ENCODE data around the gene MAPK8IP1. TPM values are rescaled to one million over a fixed set of nuclear protein-coding genes. Genes with fewer than 3 reads are reported as not detected.

The MAPK8IP1 gene
- polyA plus RNA-seq, 2 of the 4 experiments (the other 2 are of a cell fraction) = 2.6 to 5.8 TPM

DNA sequence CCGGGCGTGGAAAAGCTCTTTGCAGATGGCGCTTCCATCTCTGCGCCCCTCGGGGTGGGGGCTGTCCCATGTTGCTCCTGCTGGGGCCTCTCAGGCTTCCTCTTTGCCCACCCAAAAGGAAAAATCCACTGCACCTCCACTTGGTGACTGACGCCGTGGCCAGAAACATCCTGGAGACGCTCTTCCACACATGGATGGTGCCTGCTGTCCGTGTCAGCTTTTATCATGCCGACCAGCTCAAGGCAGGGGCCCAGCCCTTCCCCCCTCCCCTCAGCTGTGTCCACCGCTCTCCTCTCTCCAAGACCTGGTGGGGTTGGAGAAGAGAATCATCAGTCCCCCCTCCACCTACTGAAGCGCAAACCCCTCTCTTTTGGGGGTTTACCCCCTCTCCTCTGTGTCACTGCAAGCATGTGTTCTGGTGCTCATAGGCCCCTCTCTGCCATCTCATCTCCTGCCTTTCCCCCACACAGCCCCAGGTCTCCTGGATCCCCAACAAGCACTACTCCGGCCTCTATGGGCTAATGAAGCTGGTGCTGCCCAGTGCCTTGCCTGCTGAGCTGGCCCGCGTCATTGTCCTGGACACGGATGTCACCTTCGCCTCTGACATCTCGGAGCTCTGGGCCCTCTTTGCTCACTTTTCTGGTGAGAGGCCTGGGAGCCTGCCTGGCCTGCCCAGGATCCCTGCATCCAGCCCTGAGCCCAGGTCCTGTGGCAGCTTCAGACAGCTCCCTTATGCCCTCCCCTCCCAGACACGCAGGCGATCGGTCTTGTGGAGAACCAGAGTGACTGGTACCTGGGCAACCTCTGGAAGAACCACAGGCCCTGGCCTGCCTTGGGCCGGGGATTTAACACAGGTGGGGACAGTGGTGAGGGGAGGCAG, 38.8 kb downstream of the MAPK8IP1 start:
- no peaks in the 10 kb centered on the region for H3K9me3 ChIP-seq
- H3K4me2 ChIP-seq = no peak overlapping the region
- no peak for FAIRE-seq
- CTCF ChIA-PET = interaction anchor here (0.6 to 1.2 kb wide), 3 partner anchors 12 to 40 kb away, joined by 3 to 4 read pairs (median 3); no protein-coding TSS in a partner anchor
- POLR2A ChIA-PET = no interaction called here
- no peak overlapping the region for H3K4me3 ChIP-seq
- 92% methylated on average over 18 of the region's 22 CpGs for WGBS (ENCODE audit: missing lambda C conversion rate)
- no peaks in the 10 kb centered on the region for H3K4me1 ChIP-seq
- TF ChIP-seq MAZ (IDR thresholded peaks at IDR 0.05; ENCODE audit: borderline replicate concordance, low read depth, low read length) (no peak), RARB (CRISPR knock-in tag; IDR thresholded peaks at IDR 0.05) (no peak), BHLHE40 (IDR thresholded peaks at IDR 0.05; ENCODE audit: low read depth, low read length) (no peak), HDAC2 (IDR thresholded peaks at IDR 0.05) (no peak), POLR2A (IDR thresholded peaks at IDR 0.05; ENCODE audit: low read length) (no peak), TP53 (CRISPR knock-in tag; IDR thresholded peaks at IDR 0.05) (no peak), PHF8 (IDR thresholded peaks at IDR 0.05; ENCODE audit: borderline replicate concordance, low read depth) (no peak)
- TF ChIP-seq, protein P1, sequence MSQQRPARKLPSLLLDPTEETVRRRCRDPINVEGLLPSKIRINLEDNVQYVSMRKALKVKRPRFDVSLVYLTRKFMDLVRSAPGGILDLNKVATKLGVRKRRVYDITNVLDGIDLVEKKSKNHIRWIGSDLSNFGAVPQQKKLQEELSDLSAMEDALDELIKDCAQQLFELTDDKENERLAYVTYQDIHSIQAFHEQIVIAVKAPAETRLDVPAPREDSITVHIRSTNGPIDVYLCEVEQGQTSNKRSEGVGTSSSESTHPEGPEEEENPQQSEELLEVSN (IDR thresholded peaks at IDR 0.05; ENCODE audit: borderline replicate concordance, low read depth) = no peak
- TF ChIP-seq, protein P2, sequence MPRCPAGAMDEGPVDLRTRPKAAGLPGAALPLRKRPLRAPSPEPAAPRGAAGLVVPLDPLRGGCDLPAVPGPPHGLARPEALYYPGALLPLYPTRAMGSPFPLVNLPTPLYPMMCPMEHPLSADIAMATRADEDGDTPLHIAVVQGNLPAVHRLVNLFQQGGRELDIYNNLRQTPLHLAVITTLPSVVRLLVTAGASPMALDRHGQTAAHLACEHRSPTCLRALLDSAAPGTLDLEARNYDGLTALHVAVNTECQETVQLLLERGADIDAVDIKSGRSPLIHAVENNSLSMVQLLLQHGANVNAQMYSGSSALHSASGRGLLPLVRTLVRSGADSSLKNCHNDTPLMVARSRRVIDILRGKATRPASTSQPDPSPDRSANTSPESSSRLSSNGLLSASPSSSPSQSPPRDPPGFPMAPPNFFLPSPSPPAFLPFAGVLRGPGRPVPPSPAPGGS (IDR thresholded peaks at IDR 0.05) = no peak
- TF ChIP-seq, protein P3, sequence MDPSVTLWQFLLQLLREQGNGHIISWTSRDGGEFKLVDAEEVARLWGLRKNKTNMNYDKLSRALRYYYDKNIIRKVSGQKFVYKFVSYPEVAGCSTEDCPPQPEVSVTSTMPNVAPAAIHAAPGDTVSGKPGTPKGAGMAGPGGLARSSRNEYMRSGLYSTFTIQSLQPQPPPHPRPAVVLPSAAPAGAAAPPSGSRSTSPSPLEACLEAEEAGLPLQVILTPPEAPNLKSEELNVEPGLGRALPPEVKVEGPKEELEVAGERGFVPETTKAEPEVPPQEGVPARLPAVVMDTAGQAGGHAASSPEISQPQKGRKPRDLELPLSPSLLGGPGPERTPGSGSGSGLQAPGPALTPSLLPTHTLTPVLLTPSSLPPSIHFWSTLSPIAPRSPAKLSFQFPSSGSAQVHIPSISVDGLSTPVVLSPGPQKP (IDR thresholded peaks at IDR 0.05; ENCODE audit: low read depth, low read length) = no peak
- no peak for DNase-seq (ENCODE audit: low read depth in 1 of 2, low spot score in 1 of 2)
- H3K27ac ChIP-seq = no peak overlapping the region
- peak in 1 of 2 experiments; percentile 13; a peak in 2 of 6 replicates for ATAC-seq

DNA sequence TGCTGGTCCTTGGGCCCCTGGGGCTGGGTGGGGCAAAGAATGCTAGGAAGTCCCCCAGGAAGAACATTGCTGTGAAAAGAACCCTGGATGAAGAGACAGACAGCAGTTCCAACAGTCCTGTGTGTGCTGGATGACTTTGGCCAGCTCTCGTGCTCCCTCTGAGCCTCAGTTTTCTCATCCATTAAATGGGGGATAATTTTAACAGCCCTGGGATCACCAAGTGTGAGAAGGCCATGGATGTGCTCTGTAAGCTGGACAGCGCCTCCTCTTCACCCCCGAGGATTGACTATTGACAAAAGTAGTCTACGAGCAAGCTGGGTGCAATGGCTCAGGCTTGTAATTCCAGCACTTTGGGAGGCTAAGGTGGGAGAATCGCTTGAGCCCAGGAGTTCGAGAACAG, 39.5 kb downstream of the MAPK8IP1 start:
- H3K9me3 ChIP-seq = no peaks in the 10 kb centered on the region
- ChIA-PET CTCF (interaction anchor here (1.2 to 1.6 kb wide), 3 partner anchors 11 to 314 kb away, joined by 3 to 10 read pairs (median 4); no protein-coding TSS in a partner anchor), POLR2A (no interaction called here)
- H3K4me2 ChIP-seq = no peak overlapping the region
- DNase-seq (ENCODE audit: low read depth in 1 of 2, low spot score in 1 of 2) (no peak), FAIRE-seq (no peak), ATAC-seq (no peak)
- peaks cover 6% of the 10 kb centered on the region for H3K4me1 ChIP-seq
- H3K4me3 ChIP-seq = no peak overlapping the region
- TF ChIP-seq CEBPB (IDR thresholded peaks at IDR 0.05) = no peak
- TF ChIP-seq JUN (IDR thresholded peaks at IDR 0.05) = no peak
- TF ChIP-seq FOSL2 (IDR thresholded peaks at IDR 0.05) = no peak
- no peak for TF ChIP-seq FOSL2 (CRISPR knock-in tag; IDR thresholded peaks at IDR 0.05)
- no peak for TF ChIP-seq RFX5 (IDR thresholded peaks at IDR 0.05)
- TF ChIP-seq, protein P4, sequence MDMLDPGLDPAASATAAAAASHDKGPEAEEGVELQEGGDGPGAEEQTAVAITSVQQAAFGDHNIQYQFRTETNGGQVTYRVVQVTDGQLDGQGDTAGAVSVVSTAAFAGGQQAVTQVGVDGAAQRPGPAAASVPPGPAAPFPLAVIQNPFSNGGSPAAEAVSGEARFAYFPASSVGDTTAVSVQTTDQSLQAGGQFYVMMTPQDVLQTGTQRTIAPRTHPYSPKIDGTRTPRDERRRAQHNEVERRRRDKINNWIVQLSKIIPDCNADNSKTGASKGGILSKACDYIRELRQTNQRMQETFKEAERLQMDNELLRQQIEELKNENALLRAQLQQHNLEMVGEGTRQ (IDR thresholded peaks at IDR 0.05) = no peak
- TF ChIP-seq NFE2L2 (conservative IDR thresholded peaks at IDR 0.05; ENCODE audit: low read length) = no peak
- TF ChIP-seq FOXS1 (CRISPR knock-in tag; IDR thresholded peaks at IDR 0.05) = no peak
- TF ChIP-seq, protein P1 (IDR thresholded peaks at IDR 0.05; ENCODE audit: borderline replicate concordance, low read depth) = no peak
- TF ChIP-seq, protein P5, sequence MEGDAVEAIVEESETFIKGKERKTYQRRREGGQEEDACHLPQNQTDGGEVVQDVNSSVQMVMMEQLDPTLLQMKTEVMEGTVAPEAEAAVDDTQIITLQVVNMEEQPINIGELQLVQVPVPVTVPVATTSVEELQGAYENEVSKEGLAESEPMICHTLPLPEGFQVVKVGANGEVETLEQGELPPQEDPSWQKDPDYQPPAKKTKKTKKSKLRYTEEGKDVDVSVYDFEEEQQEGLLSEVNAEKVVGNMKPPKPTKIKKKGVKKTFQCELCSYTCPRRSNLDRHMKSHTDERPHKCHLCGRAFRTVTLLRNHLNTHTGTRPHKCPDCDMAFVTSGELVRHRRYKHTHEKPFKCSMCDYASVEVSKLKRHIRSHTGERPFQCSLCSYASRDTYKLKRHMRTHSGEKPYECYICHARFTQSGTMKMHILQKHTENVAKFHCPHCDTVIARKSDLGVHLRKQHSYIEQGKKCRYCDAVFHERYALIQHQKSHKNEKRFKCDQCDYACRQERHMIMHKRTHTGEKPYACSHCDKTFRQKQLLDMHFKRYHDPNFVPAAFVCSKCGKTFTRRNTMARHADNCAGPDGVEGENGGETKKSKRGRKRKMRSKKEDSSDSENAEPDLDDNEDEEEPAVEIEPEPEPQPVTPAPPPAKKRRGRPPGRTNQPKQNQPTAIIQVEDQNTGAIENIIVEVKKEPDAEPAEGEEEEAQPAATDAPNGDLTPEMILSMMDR (IDR thresholded peaks at IDR 0.05) = no peak
- no peak for TF ChIP-seq GATA3 (IDR thresholded peaks at IDR 0.05; ENCODE audit: borderline replicate concordance)
- no peak for TF ChIP-seq HOXA7 (CRISPR knock-in tag; IDR thresholded peaks at IDR 0.05)
- TF ChIP-seq HOXB5 (CRISPR knock-in tag; IDR thresholded peaks at IDR 0.05) = no peak
- TF ChIP-seq ZNF302 (CRISPR knock-in tag; IDR thresholded peaks at IDR 0.05) = no peak
- no peak for TF ChIP-seq CHD4 (IDR thresholded peaks at IDR 0.05; ENCODE audit: borderline replicate concordance)
- no peak for TF ChIP-seq ZFP36 (IDR thresholded peaks at IDR 0.05; ENCODE audit: borderline replicate concordance, partially characterized antibody)
- WGBS (ENCODE audit: missing lambda C conversion rate) = 91% methylated on average over 6 of the region's 6 CpGs
- H3K27ac ChIP-seq = no peak overlapping the region

Measured in A549 (cell line).